ENCODE data around the gene C11orf91. TPM values are rescaled to one million over a fixed set of nuclear protein-coding genes. Genes with fewer than 3 reads are reported as not detected.
A peak's percentile ranks its signal among the peaks of the same experiment; 100 is the strongest.
"Not testable (repeated sequence)": the region's sequence is repeated elsewhere in the genome, so short reads cannot be mapped to it uniquely, and the experiment has no call there.

Gene C11orf91
- total RNA-seq, 1 donor, result not detected

DNA sequence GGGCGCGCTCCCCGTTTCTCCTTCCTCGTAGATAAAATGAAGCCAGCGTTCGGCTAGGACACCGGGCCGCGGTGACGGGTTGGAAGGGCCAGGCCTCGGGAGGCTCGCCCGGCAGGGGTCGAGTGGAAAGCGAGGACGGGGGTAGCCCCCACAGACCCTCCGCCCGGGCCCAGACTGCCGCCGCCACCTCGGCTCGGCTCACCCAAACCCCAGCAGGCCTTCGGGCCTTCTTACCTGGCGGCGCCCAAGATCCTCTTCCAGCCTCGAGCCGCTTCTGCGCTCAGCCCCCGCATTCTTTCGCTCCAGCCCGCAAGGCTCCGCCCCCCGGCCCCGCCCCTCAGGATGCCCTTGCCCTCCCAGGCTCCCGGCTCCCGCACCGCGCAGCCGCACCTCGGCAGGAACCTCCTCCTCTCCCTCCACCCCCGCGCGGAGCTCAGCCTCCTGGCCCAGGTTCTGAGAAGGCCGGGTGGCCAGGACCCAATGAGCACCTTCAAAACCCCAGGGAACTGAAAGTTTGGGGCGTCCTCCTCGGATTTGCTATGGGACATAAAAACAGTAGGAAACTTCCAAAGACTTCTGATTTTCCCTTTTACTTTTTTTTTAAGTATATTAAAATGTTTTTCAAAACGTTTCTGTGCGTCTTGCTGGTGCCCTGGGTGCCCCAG, 35.7 kb upstream of the C11orf91 start, which contains the start of gene CD59:
Gene CD59, minus strand, starts transcription at position 276 of the 665 bp plus-strand sequence. CDS start 13,978 bp downstream, outside the sequence.
- H3K4me3 ChIP-seq (ENCODE audit: low read depth, low read length), result peak within 1 kb of the TSS; percentile 71
- DNase-seq (ENCODE audit: low read depth), result peak; percentile 92
- TF ChIP-seq, protein P1, sequence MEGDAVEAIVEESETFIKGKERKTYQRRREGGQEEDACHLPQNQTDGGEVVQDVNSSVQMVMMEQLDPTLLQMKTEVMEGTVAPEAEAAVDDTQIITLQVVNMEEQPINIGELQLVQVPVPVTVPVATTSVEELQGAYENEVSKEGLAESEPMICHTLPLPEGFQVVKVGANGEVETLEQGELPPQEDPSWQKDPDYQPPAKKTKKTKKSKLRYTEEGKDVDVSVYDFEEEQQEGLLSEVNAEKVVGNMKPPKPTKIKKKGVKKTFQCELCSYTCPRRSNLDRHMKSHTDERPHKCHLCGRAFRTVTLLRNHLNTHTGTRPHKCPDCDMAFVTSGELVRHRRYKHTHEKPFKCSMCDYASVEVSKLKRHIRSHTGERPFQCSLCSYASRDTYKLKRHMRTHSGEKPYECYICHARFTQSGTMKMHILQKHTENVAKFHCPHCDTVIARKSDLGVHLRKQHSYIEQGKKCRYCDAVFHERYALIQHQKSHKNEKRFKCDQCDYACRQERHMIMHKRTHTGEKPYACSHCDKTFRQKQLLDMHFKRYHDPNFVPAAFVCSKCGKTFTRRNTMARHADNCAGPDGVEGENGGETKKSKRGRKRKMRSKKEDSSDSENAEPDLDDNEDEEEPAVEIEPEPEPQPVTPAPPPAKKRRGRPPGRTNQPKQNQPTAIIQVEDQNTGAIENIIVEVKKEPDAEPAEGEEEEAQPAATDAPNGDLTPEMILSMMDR (IDR thresholded peaks at IDR 0.05; ENCODE audit: insufficient read depth, low read depth, low read length), result no peak

GRCh38 chr11:33735271-33736147, 34.9 kb upstream of the C11orf91 start:
- TF ChIP-seq, protein P1 (IDR thresholded peaks at IDR 0.05; ENCODE audit: insufficient read depth, low read depth, low read length), result no peak
- DNase-seq (ENCODE audit: low read depth), result peak; percentile 42
- peak overlapping the region; percentile 71 for H3K4me3 ChIP-seq (ENCODE audit: low read depth, low read length)

DNA sequence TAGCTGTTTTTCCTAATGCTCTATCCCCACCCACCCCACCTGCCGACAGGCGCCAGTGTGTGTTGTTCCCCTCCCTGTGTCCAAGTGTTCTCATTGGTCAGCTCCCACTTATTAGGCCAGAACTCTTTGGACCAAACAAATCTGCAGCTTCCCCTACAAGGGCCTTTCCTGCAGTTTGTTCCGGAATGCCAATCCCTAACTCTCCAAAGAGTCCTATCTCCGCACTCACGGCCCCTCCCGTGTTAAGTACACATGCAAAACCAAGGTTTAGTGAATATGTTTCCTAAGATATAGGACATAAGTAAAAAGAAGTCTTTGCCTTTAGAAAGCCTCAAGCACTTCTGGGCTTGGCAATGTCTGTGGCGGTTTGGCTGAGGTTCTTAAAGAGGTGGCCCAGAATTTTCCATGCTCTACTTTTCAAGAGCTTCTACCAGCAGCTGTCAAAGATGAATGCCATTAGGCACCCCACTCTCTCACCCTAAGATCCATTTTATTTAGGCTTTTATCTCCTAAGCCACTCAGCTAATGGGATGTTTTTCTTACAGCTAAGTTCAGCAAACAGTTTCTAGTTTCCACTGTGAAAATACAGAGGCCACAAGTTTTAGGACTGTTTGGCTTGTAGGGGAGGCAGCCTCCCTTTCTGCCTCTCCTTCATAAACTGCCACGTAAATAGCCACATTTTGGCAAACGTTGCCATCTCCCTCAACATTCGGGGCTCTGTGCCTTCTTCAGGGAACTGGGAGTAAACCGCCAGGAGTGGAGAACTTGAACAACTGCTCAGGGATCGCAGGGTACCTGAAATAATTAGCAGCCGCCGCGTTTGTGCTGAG, 34.0 kb upstream of the C11orf91 start:
- H3K4me3 ChIP-seq (ENCODE audit: low read depth, low read length), result peak overlapping the region; percentile 71
- DNase-seq (ENCODE audit: low read depth), result peak; percentile 50
- TF ChIP-seq, protein P1 (IDR thresholded peaks at IDR 0.05; ENCODE audit: insufficient read depth, low read depth, low read length), result no peak

DNA sequence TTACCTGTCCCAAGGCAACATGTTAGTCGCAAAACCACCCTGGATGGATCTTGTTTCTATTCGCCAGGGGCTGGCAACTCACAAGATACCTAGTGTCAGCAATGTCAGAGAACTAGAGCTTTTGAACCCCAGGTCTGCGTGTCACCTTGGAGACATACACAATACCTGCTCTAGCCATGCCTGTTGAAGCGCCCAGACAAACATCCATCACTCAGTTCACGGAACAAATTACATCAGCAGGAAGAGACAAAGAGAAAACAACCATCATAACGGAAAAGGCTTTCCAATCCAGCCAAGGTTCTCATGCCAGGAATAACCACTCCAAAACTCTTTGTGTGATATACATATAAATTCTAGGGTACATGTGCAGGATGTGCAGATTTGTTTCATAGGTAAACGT, 33.4 kb upstream of the C11orf91 start:
- no peak for DNase-seq (ENCODE audit: low read depth)

DNA sequence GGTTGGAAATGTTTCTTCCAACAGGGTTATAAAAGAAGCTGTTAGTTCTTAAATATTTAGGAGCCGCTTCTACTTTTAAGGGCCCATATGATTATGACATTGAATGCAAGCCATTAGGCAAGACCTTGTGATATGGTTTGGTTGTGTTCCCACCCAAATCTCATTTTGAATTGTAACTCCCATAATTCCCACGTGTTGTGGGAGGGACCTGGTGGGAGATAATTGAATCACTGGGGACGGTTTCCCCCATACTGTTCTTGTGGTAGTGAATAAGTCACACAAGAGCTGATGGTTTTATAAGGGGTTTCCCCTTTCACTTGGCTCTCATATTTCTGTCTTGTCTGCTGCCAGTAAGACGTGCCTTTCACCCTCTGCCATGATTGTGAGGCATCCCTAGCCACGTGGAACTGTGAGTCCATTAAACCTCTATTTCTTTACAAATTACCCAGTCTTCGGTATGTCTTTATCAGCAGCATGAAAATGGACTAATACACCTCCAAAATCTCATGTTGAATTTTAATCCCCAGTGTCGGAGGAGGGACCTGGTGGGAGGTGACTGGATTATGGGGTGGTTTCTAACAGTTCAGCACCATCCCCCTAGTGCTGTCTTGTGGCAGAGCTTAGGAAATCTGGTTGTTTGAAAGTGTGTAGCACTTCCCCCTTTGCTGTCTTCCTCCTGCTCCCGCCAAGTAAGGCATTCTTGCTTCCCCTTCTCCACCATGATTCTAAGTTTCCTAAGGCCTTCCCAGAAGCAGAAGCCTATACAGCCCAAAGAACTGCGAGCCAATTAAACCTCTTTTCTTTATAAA, 31.3 kb upstream of the C11orf91 start:
- DNase-seq (ENCODE audit: low read depth), result no peak
- TF ChIP-seq, protein P1 (IDR thresholded peaks at IDR 0.05; ENCODE audit: insufficient read depth, low read depth, low read length), result no peak
- no peak overlapping the region for H3K4me3 ChIP-seq (ENCODE audit: low read depth, low read length)

More for the DNA sequence above, 33.4 kb upstream of the C11orf91 start:
- peak overlapping the region; percentile 71 for H3K4me3 ChIP-seq (ENCODE audit: low read depth, low read length)
- TF ChIP-seq, protein P1 (IDR thresholded peaks at IDR 0.05; ENCODE audit: insufficient read depth, low read depth, low read length), result no peak

- TF ChIP-seq, protein P1 (IDR thresholded peaks at IDR 0.05; ENCODE audit: insufficient read depth, low read depth, low read length), result no peak
- no peak overlapping the region for H3K4me3 ChIP-seq (ENCODE audit: low read depth, low read length)
- DNase-seq (ENCODE audit: low read depth), result no peak
These were observed 30.1 kb upstream of the C11orf91 start for GRCh38 chr11:33730716-33731115.

GRCh38 chr11:33729072-33729664, 28.5 kb upstream of the C11orf91 start:
- DNase-seq (ENCODE audit: low read depth); H3K4me3 ChIP-seq (ENCODE audit: low read depth, low read length): not testable (repeated sequence)

- not testable (repeated sequence) for DNase-seq (ENCODE audit: low read depth); H3K4me3 ChIP-seq (ENCODE audit: low read depth, low read length)
These were observed 26.9 kb upstream of the C11orf91 start for GRCh38 chr11:33727539-33727938.

All from fibroblast of villous mesenchyme (primary cell).